Measurements from ENCODE around the gene SCYGR8. TPM values are rescaled to one million over a fixed set of nuclear protein-coding genes. Genes with fewer than 3 reads are reported as not detected.

The SCYGR8 gene
- total and polyA plus RNA-seq, 2 donors (not counting 3 experiments of a cell fraction or from before 2014, with no cell fraction given) = not detected

DNA sequence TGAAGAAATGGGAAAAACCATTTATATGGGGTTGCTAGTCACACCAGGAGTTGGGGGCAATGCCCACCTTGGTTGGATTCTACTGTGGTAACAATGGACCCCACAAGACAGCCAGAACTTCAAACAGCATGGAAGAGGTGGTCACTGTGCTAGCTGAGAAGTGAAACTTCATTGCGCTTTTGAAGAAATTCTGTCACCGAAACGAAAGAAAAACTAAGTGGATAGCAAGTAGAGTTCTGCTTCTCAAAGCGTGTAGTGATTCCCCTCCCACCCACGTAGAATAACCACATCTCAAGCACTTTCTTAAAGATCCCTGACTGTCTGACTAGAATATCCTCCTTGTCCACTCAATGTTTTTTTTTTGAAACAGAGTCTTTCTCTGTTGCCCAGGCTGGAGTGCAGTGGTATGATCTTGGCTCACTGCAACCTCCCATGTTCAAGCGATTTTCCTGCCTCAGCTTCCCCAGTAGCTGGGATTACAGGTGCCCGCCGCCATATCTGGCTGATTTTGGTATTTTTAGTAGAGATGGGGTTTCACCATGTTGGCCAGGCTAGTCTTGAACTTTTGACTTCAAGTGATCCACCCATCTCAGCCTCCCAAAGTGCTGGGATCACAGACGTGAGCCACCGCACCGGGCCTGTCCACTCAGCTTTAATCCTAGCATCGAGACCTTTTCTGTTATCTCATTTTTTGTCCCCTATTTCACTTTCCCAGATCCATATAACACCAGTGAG, 37.9 kb downstream of the SCYGR8 start:
- Histone ChIP-seq H3K9ac (replicated peaks; ENCODE audit: extremely low read depth, insufficient read depth, low read length) (no peak overlapping the region), H2AFZ (ENCODE audit: low read depth, low read length) (no peak overlapping the region), H3K4me1 (ENCODE audit: control insufficient read depth, extremely low read depth, insufficient read depth, low read length) (peaks cover 4% of the 10 kb centered on the region), H3K27me3 (ENCODE audit: control insufficient read depth in 2 of 2, insufficient read depth in 2 of 2, low read length in 2 of 2) (no peaks in the 10 kb centered on the region), H3K4me2 (ENCODE audit: insufficient read depth, low read length) (no peak overlapping the region), H3K27ac (ENCODE audit: insufficient read depth, low read depth, low read length) (no peak overlapping the region), H3K9me1 (replicated peaks; ENCODE audit: control insufficient read depth, extremely low read depth, insufficient read depth, low read length) (no peaks in the 10 kb centered on the region), H4K20me1 (replicated peaks; ENCODE audit: control insufficient read depth, extremely low read depth, insufficient read depth, low read length) (no peaks in the 10 kb centered on the region), H3K79me2 (ENCODE audit: control insufficient read depth, insufficient read depth, low read length) (no peaks in the 10 kb centered on the region), H3K4me3 (replicated peaks in 1 of 3; ENCODE audit: insufficient read depth in 1 of 3, low read depth in 1 of 3, low read length in 3 of 3) (no peak overlapping the region), H3K36me3 (ENCODE audit: control insufficient read depth in 2 of 2, extremely low read depth in 1 of 2, insufficient read depth in 2 of 2, low read length in 2 of 2) (no peaks in the 10 kb centered on the region), H3K9me3 (replicated peaks; ENCODE audit: control insufficient read depth, insufficient read depth, low read length) (no peaks in the 10 kb centered on the region)
- TF ChIP-seq POLR2A (IDR thresholded peaks at IDR 0.05; ENCODE audit: low read depth, low read length) (no peak), POLR2AphosphoS5 (IDR thresholded peaks at IDR 0.05; ENCODE audit: insufficient read depth, low read depth, low read length) (no peak), JUN (IDR thresholded peaks at IDR 0.05; ENCODE audit: borderline replicate concordance, insufficient read depth, insufficient read length, low read depth) (no peak)
- TF ChIP-seq, protein P1, sequence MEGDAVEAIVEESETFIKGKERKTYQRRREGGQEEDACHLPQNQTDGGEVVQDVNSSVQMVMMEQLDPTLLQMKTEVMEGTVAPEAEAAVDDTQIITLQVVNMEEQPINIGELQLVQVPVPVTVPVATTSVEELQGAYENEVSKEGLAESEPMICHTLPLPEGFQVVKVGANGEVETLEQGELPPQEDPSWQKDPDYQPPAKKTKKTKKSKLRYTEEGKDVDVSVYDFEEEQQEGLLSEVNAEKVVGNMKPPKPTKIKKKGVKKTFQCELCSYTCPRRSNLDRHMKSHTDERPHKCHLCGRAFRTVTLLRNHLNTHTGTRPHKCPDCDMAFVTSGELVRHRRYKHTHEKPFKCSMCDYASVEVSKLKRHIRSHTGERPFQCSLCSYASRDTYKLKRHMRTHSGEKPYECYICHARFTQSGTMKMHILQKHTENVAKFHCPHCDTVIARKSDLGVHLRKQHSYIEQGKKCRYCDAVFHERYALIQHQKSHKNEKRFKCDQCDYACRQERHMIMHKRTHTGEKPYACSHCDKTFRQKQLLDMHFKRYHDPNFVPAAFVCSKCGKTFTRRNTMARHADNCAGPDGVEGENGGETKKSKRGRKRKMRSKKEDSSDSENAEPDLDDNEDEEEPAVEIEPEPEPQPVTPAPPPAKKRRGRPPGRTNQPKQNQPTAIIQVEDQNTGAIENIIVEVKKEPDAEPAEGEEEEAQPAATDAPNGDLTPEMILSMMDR (IDR thresholded peaks at IDR 0.05; ENCODE audit: extremely low read depth in 1 of 2, insufficient read depth in 1 of 2, low read depth in 1 of 2, low read length in 2 of 2) = no peak
- TF ChIP-seq, protein P2, sequence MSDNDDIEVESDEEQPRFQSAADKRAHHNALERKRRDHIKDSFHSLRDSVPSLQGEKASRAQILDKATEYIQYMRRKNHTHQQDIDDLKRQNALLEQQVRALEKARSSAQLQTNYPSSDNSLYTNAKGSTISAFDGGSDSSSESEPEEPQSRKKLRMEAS (IDR thresholded peaks at IDR 0.05; ENCODE audit: insufficient read depth, insufficient read length) = no peak
- FAIRE-seq (no peak), DNase-seq (ENCODE audit: low read depth, low spot score) (no peak)
- CTCF ChIA-PET = interaction anchor here (0.7 to 1.4 kb wide), 6 partner anchors 9 to 106 kb away, joined by 3 to 6 read pairs (median 3); no protein-coding TSS in a partner anchor
- no TSS peak for BruUV-seq (replicated peaks)
- intact Hi-C loops (cut with micrococcal nuclease) (no loop called here), dilution Hi-C loops (cut with MboI; ENCODE audit: extremely low pct_ligation_motif_present, low sequenced_read_pairs) (no loop called here)
- POLR2A ChIA-PET = no interaction called here

All from endothelial cell of umbilical vein (primary cell).